Activated CD4-positive, alpha-beta T cell treated with anti-CD3 and anti-CD28 coated beads, Interleukin-2, amount 10 ng/mL, durations not matched to agents 7 days and 5 days (primary cell): Measurements from ENCODE around the gene ALAS1. TPM values are rescaled to one million over a fixed set of nuclear protein-coding genes. Genes with fewer than 3 reads are reported as not detected.

Experiments
- CTCF ChIA-PET: fragments of 350-600 bp; sonication (Branson Sonifier 250); formaldehyde crosslinking; loops from one replicate; lab custom pipeline; 2021; ENCODE audit warnings: antibody characterized with exemption; lab: Charles Lee
- POLR2A ChIA-PET: fragments of 350-600 bp; sonication (Branson Sonifier 250); formaldehyde crosslinking; loops from one replicate; lab custom pipeline; 2021; ENCODE audit warnings: antibody characterized with exemption; lab: Charles Lee
- DNase-seq: peaks from one replicate; pipeline ENCODE4 v3.0.0-alpha.2; 2020
- H3K27ac Mint-ChIP-seq: one replicate; pipeline ENCODE4 v1.8.0; 2021; ENCODE audit warnings: mild to moderate bottlenecking, moderate library complexity, mixed read lengths
- H3K27me3 Mint-ChIP-seq: one replicate; pipeline ENCODE4 v1.8.0; 2021; ENCODE audit warnings: mixed read lengths
- H3K36me3 Mint-ChIP-seq: one replicate; pipeline ENCODE4 v1.8.0; 2021; ENCODE audit warnings: low read depth, mixed read lengths
- H3K4me1 Mint-ChIP-seq: one replicate; pipeline ENCODE4 v1.8.0; 2021; ENCODE audit warnings: mixed read lengths
- H3K4me3 Mint-ChIP-seq: one replicate; pipeline ENCODE4 v1.8.0; 2021; ENCODE audit warnings: mild to moderate bottlenecking, moderate library complexity, mixed read lengths
- H3K9me3 Mint-ChIP-seq: one replicate; pipeline ENCODE4 v1.8.0; 2021; ENCODE audit warnings: mixed read lengths
- total RNA-seq, 2 experiments: library from RNA; stranded (reverse); gene quantifications; one replicate each; pipeline ENCODE4 v1.2.3, GENCODE V29; 2021

ALAS1 gene
- total RNA-seq, 2 experiments from 2014 or later = 47.5 to 58.4 TPM

DNA sequence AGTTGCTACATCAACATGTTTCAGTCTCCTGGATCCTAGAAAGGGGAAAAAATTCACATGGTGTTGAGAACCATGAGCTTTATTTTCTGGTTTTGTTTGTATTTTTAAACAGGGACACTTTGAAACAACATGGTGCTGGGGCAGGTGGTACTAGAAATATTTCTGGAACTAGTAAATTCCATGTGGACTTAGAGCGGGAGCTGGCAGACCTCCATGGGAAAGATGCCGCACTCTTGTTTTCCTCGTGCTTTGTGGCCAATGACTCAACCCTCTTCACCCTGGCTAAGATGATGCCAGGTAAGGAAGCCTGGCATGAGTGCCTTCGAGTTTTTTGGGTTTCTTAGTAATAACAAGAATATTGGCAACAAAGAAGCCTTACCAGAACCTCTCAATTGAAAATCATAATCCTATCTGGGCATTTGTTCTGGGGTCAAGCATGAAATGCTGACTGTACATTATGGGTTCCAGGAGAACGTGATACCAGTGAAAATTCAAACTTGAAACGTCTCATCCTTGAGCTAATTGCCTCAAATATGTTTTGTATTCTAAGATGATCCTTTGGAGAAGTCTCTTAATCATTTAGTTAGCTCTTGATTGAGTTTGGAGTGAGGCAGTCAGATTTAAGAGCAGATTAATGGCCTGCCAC is 7.9 kb downstream of the ALAS1 start:
- ChIA-PET POLR2A (no interaction called here), CTCF (interaction anchor here (0.6 to 1.7 kb wide), 5 partner anchors 11 to 73 kb away, joined by 3 to 6 read pairs (median 3); partner anchors contain the start of gene WDR82)
- H3K27me3 Mint-ChIP-seq = no peaks in the 10 kb centered on the region
- no peaks in the 10 kb centered on the region for H3K9me3 Mint-ChIP-seq
- no peak overlapping the region for H3K27ac Mint-ChIP-seq
- H3K36me3 Mint-ChIP-seq = peaks cover 86% of the 10 kb centered on the region
- peaks cover 41% of the 10 kb centered on the region for H3K4me1 Mint-ChIP-seq
- DNase-seq = no peak
- no peak overlapping the region for H3K4me3 Mint-ChIP-seq

DNA sequence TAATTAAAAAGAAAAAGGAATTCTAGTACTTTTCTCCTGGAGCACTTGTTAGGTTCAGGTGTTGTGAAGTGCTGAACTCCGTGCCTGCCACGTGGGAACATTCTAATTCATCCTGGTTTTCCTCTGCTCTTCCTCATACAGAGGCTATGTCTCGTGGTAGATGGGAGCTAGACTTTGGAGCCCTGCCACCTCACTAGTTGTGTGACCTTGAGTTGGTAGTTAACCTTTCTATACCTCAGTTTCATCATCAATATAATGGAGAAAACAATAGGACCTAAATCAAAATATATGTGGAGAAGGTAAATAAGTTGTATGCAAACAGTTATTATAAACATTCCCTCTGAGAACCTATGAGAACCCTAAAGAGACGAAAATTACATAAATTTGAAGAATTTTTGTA is 10.6 kb downstream of the ALAS1 start:
- H3K27me3 Mint-ChIP-seq = no peaks in the 10 kb centered on the region
- POLR2A ChIA-PET = interaction anchor here (0.6 kb wide), 1 partner anchor 224 kb away, joined by 3 read pairs; no protein-coding TSS in a partner anchor
- CTCF ChIA-PET = interaction anchor here (1.3 to 3.4 kb wide), 4 partner anchors 11 to 17 kb away, joined by 3 to 24 read pairs (median 5); partner anchors contain the start of gene TLR9
- H3K27ac Mint-ChIP-seq = no peak overlapping the region
- DNase-seq = no peak
- H3K36me3 Mint-ChIP-seq = peaks cover 80% of the 10 kb centered on the region
- H3K4me1 Mint-ChIP-seq = peaks cover 21% of the 10 kb centered on the region
- H3K4me3 Mint-ChIP-seq = no peak overlapping the region
- no peaks in the 10 kb centered on the region for H3K9me3 Mint-ChIP-seq

DNA sequence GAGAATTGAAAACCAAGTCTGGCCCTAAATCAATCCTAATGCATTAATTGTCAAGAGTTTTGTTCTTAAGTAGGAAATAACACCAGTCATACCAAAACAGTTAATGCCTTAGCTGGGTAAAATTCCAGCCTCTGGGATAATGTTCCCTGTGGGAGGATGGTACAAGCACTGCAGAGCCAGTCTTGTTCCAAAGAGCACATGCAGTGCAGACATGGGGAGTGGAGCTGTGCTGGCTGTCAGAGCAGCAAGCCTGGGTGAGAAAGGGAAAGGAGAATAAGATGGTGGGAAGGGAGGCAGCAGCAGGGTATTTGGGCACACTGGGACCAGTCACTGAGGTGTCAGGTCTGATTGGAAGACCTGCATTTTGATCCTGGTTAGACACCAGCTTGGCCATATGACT is 12.1 kb downstream of the ALAS1 start:
- Mint-ChIP-seq H3K36me3 (peaks cover 82% of the 10 kb centered on the region), H3K9me3 (no peaks in the 10 kb centered on the region), H3K4me1 (peaks cover 14% of the 10 kb centered on the region), H3K27me3 (no peaks in the 10 kb centered on the region), H3K27ac (no peak overlapping the region), H3K4me3 (no peak overlapping the region)
- DNase-seq = no peak
- POLR2A ChIA-PET = no interaction called here
- CTCF ChIA-PET = interaction anchor here (1.5 to 3.4 kb wide), 2 partner anchors 10 to 68 kb away, joined by 4 to 24 read pairs; no protein-coding TSS in a partner anchor

DNA sequence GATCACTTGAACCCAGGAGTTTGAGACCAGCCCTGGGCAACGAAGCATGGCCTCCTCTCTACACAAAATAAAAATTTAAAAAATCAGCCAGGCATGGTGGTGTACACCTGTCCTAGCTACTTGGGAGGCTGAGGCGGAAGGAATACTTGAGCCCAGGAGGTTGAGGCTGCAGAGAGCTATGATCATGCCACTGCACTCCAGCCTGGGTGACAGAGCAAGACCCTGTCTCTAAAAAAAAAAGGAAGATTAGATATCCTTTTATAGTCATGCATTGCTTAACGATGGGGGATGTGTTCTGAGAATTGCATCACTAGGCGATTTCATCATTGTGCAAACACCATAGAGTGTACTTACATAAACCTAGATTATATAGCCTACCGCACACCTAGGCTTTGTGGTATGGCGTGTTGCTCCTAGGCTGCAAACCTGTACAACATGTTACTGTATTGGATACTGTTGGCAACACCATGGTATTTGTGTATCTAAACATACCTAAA is 12.6 kb downstream of the ALAS1 start:
- Mint-ChIP-seq H3K27me3 (no peaks in the 10 kb centered on the region), H3K4me3 (no peak overlapping the region), H3K27ac (no peak overlapping the region), H3K36me3 (peaks cover 82% of the 10 kb centered on the region), H3K4me1 (peaks cover 14% of the 10 kb centered on the region), H3K9me3 (no peaks in the 10 kb centered on the region)
- CTCF ChIA-PET = interaction anchor here (1.5 to 3.4 kb wide), 2 partner anchors 9 to 67 kb away, joined by 4 to 24 read pairs; no protein-coding TSS in a partner anchor
- DNase-seq = no peak
- POLR2A ChIA-PET = no interaction called here

DNA sequence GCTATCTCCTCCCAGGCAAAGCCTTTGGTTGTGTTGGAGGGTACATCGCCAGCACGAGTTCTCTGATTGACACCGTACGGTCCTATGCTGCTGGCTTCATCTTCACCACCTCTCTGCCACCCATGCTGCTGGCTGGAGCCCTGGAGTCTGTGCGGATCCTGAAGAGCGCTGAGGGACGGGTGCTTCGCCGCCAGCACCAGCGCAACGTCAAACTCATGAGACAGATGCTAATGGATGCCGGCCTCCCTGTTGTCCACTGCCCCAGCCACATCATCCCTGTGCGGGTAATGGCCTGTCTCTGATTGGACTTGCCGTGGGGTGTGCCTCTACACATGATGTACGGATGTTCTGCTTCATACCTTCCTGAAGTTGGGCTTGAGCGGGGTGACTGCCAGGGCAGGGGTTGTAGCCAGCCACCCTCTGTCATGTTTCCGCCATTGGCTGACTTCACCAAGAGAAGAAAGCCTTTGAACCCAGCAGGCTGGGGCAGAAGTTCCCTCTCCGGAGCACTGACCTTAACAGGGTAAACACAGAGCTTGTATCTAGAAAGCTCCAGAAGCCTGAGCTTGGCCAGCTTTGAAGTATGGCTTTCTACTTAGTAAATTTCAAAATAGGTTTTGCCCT is 13.4 kb downstream of the ALAS1 start:
- ChIA-PET CTCF (interaction anchor here (1.0 to 1.6 kb wide), 3 partner anchors 9 to 133 kb away, joined by 3 to 7 read pairs (median 3); no protein-coding TSS in a partner anchor), POLR2A (no interaction called here)
- peaks cover 78% of the 10 kb centered on the region for H3K36me3 Mint-ChIP-seq
- no peak overlapping the region for H3K27ac Mint-ChIP-seq
- peaks cover 20% of the 10 kb centered on the region for H3K4me1 Mint-ChIP-seq
- H3K4me3 Mint-ChIP-seq = no peak overlapping the region
- H3K27me3 Mint-ChIP-seq = no peaks in the 10 kb centered on the region
- H3K9me3 Mint-ChIP-seq = no peaks in the 10 kb centered on the region
- DNase-seq = no peak

DNA sequence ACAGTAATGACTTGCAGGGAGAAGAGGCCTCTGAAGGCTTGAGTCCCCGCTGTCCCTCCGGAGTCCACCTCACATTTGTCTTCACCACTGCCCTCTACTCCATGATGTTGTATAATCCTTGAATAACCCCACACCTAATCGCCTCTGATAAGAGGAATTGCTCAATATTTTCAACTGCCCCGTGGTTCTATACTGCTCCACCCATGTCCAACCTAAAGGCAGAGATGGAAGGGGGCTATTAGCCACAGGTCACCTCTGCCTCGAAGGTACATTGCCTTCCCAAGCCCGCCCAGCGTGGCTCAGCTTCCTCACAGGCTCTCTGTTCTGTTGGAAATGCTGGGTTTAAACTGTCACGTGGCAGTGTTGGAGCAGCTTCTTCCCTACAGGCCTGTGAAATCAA is 15.0 kb downstream of the ALAS1 start:
- ChIA-PET POLR2A (no interaction called here), CTCF (interaction anchor here (1.6 kb wide), 1 partner anchor 18 kb away, joined by 3 read pairs; no protein-coding TSS in a partner anchor)
- no peaks in the 10 kb centered on the region for H3K27me3 Mint-ChIP-seq
- no peak overlapping the region for H3K4me3 Mint-ChIP-seq
- H3K36me3 Mint-ChIP-seq = peaks cover 73% of the 10 kb centered on the region
- H3K27ac Mint-ChIP-seq = no peak overlapping the region
- peaks cover 34% of the 10 kb centered on the region for H3K4me1 Mint-ChIP-seq
- no peak for DNase-seq
- no peaks in the 10 kb centered on the region for H3K9me3 Mint-ChIP-seq

DNA sequence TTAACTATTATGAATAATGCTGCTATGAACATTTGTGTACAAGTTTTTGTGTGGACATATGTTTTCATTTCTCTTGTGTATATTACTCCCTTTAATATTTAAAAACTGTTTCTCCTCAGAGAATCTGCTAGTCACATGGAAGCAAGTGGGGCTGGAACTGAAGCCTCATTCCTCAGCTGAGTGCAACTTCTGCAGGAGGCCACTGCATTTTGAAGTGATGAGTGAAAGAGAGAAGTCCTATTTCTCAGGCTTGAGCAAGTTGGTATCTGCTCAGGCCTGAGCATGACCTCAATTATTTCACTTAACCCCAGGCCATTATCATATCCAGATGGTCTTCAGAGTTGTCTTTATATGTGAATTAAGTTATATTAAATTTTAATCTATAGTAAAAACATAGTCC is 15.9 kb downstream of the ALAS1 start:
- ChIA-PET CTCF (no interaction called here), POLR2A (no interaction called here)
- Mint-ChIP-seq H3K4me3 (no peak overlapping the region), H3K27me3 (no peaks in the 10 kb centered on the region), H3K9me3 (no peaks in the 10 kb centered on the region), H3K36me3 (peaks cover 66% of the 10 kb centered on the region), H3K4me1 (peaks cover 43% of the 10 kb centered on the region), H3K27ac (no peak overlapping the region)
- DNase-seq = no peak

DNA sequence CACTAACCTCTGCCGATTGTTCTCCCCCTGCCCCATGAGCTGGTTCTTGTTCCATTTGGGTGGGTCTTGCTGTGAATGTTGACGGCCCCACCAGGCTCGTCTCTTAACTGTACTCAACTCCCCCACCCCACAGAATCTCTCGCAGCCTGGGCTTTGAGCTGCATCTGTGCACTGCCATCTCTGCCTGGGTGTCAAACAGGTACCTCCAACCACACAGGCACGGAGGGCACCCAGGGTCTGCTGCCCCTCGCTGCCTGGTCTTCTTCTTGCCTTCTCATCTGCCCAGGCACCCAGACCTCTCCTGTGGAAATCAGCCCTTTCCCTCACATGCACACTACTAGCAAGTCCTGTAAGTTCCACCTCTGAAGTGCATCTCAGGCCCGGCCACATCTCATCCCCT is 17.4 kb downstream of the ALAS1 start:
- Mint-ChIP-seq H3K4me3 (no peak overlapping the region), H3K4me1 (peaks cover 54% of the 10 kb centered on the region), H3K27me3 (no peaks in the 10 kb centered on the region), H3K9me3 (no peaks in the 10 kb centered on the region), H3K36me3 (peaks cover 52% of the 10 kb centered on the region), H3K27ac (peak overlapping the region; percentile 93)
- no peak for DNase-seq
- ChIA-PET POLR2A (no interaction called here), CTCF (interaction anchor here (10.9 kb wide), 1 partner anchor 125 kb away, joined by 91 read pairs; no protein-coding TSS in a partner anchor)

DNA sequence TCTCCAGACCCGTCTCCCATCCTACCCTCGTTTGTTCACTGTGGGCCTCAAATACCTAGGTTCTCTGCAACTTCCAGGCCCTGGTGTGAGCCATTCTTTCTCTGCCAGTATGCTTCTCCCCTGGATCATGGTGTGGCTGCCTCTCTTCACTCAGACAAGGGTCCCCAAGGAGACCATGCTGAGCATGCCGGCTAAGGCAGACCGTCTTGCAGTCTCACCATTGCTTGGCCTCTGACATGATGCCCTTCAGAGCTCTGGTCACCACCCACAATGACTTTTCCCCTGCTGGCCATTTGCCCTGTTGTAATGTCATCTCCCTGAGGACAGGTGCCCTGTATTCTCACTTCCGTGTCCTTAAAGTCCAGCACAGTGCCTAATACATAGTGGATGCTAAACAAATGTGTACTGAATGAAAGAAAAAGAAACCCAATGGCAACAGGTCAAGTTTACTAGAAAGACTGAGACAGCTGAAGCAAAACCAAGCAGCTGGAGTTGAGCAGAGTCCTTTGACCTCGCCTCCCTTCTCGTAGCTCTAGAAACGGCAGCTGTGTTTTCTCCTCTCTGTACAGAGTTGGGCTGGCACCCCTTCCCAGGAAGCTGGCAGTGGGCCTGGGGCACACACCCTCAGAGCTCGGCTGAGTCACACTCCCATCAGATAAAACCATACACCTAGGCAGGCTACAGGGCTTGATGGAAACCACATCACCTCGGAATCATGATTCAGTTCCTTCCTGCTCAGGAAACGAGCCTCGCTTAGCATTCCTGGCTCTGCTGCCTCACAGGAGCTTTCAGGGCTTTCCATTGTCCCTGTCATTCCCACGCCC is 18.8 kb downstream of the ALAS1 start:
- no peaks in the 10 kb centered on the region for H3K9me3 Mint-ChIP-seq
- peak overlapping the region; percentile 59 for H3K4me3 Mint-ChIP-seq
- H3K4me1 Mint-ChIP-seq = peaks cover 67% of the 10 kb centered on the region
- CTCF ChIA-PET = interaction anchor here (0.6 to 10.9 kb wide), 8 partner anchors 9 to 124 kb away, joined by 3 to 91 read pairs (median 4); partner anchors contain the start of gene TLR9
- DNase-seq = peak; percentile 52
- peak overlapping the region; percentile 93 for H3K27ac Mint-ChIP-seq
- no peaks in the 10 kb centered on the region for H3K27me3 Mint-ChIP-seq
- H3K36me3 Mint-ChIP-seq = peaks cover 43% of the 10 kb centered on the region
- POLR2A ChIA-PET = no interaction called here

DNA sequence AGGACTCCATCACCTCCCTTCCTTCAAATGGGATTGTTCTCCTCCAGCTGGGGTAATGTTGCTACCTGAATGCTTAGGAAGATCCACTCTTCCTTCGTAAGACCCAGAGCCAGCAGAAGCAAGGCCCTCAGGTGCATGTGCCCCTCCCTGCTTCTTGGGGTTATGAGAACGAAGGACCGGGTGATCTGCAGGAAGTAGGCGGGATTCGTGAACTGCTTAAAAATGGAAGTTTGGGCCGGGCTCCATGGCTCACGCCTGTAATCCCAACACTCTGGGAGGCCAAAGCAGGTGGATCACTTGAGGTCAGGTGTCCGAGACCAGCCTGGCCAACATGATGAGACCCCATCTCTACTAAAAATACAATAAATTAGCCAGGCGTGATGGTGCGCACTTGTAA is 19.4 kb downstream of the ALAS1 start:
- ChIA-PET CTCF (interaction anchor here (1.0 to 10.9 kb wide), 7 partner anchors 8 to 123 kb away, joined by 3 to 91 read pairs (median 5); partner anchors contain the start of gene TLR9), POLR2A (no interaction called here)
- peaks cover 37% of the 10 kb centered on the region for H3K36me3 Mint-ChIP-seq
- H3K4me1 Mint-ChIP-seq = peaks cover 73% of the 10 kb centered on the region
- no peaks in the 10 kb centered on the region for H3K27me3 Mint-ChIP-seq
- DNase-seq = no peak
- peak overlapping the region; percentile 93 for H3K27ac Mint-ChIP-seq
- peak overlapping the region; percentile 59 for H3K4me3 Mint-ChIP-seq
- no peaks in the 10 kb centered on the region for H3K9me3 Mint-ChIP-seq

DNA sequence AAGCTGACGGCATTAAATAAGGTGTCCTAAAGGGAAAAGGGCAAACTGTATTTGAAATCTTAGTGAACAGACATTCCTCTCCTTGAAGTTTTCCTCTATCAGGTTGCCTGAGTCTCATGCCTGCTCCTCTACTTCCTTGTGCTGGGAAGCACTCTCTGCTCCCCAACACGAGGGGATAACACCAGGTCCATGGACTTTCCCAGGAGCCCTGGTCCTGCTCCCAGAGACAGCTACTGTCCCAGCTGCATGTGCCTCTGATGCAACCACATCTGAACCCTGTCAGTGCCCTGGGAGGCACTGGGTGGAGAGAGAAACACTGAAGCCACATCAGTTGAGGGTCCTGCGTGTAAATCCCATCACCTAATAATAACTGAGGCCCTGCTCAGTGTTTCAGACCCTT is 20.1 kb downstream of the ALAS1 start:
- Mint-ChIP-seq H3K36me3 (peaks cover 32% of the 10 kb centered on the region), H3K9me3 (no peaks in the 10 kb centered on the region), H3K4me1 (peaks cover 78% of the 10 kb centered on the region), H3K27me3 (no peaks in the 10 kb centered on the region), H3K27ac (peak overlapping the region; percentile 93), H3K4me3 (peak overlapping the region; percentile 59)
- CTCF ChIA-PET = interaction anchor here (0.6 to 10.9 kb wide), 8 partner anchors 9 to 221 kb away, joined by 3 to 91 read pairs (median 14); partner anchors contain the start of gene TWF2
- no peak for DNase-seq
- POLR2A ChIA-PET = no interaction called here

DNA sequence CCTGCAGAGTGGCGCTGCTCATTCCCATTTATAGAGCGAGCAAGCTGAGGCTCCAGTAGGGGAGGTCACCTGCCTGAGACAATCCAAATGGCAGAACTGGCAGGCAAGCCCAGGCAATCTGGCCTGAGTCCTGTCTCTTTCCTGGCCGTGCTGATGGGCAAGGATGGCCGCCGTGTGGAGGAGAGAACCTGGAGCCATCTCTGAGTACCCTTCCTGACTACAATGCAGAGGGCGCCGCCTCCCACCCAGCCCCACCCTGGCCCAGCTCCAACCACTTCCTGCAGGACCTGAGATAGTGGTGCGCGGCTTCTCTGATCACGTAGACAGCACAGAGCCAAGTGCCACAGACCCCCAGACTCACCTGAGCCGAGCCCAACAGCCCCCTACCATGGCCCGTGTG is 20.5 kb downstream of the ALAS1 start:
- Mint-ChIP-seq H3K27me3 (no peaks in the 10 kb centered on the region), H3K36me3 (peaks cover 30% of the 10 kb centered on the region), H3K4me1 (peaks cover 83% of the 10 kb centered on the region), H3K27ac (peak overlapping the region; percentile 93), H3K4me3 (peak overlapping the region; percentile 59), H3K9me3 (no peaks in the 10 kb centered on the region)
- peak; percentile 48 for DNase-seq
- POLR2A ChIA-PET = no interaction called here
- CTCF ChIA-PET = interaction anchor here (0.6 to 10.9 kb wide), 8 partner anchors 9 to 221 kb away, joined by 3 to 91 read pairs (median 14); partner anchors contain the start of gene TWF2
